GM21515 (cell line): ENCODE measurements around the gene NCOA6.
"Not testable (repeated sequence)": the region's sequence is repeated elsewhere in the genome, so short reads cannot be mapped to it uniquely, and the experiment has no call there.

Experiments
- ATAC-seq: cut with Tn5 transposase; IDR thresholded peaks from one replicate; pipeline ENCODE4 v1.9.1; 2021; ENCODE audit not compliant: unreplicated experiment

The NCOA6 gene

DNA sequence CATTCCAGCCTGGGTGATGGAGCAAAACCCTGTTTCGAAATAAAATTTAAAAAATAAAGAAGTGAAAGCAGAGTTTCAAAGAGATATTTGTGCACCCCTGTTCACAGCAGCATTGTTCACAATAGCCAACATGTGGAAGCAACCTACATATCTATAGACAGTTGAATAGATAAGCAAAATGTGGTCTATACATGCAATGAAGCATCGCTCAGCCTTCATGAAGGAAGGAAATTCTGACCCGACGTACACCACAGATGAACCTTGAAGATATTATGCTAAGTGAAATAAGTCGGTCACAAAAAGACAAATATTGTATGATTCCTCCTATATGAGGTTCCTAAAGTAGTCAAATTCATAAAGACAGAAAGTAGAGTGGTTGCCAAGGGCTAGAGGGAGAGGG is 6.5 kb upstream of the NCOA6 start:
- no peak for ATAC-seq

DNA sequence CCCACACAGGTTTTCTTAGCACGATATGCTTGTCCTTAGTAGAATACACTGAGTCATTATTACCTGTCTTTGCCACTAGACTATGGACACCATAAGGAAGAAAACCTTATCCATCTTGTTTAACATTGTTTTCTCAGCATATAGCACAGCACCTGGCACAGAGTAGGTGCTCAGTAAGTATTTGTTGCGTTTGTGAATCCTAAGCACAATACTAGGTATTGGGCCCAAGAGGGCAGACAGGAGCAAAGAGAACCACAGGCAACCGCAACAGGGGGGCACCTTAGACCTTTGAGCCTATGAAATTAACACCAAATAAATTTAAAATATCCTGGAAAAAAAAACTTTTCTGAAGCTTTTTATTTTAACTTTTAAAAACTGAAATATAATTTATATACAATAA is 3.7 kb upstream of the NCOA6 start:
- ATAC-seq = no peak

DNA sequence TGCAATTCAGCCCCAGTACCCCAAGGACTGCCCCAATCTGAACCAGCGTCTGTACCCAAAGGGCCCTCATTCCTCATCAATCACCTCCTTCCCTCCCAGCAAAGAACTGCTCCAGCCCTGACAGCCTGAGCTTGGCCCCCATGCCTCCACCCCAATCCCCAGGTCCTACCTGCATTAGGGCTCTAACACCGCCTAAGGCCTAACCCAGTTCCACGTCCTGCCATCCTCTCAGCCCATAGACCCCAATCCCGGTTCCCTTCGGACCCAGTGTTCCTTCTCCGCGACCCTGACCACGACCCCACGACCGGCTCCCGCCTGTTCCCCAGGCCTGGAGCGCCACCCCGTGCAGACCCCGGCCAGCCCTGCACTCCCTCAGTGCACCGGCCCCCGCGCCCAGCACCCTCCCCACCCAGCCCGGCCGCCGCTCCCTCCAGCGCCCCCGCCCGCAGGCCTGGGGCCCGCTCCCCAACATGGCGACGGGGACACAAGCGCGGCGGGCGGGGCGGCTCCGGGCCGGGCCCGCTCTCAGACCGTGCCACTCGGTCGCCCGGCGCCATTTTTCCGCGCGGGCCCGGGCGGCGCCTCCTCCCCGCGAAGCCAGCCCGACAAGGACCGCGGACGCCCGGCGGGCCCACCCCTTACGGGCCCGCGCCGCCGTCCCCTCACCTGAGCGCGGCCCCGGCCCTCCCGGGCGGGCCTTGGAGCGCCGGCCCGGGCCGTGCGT is 483 bp downstream of the NCOA6 start:
- ATAC-seq = peak; percentile 67

DNA sequence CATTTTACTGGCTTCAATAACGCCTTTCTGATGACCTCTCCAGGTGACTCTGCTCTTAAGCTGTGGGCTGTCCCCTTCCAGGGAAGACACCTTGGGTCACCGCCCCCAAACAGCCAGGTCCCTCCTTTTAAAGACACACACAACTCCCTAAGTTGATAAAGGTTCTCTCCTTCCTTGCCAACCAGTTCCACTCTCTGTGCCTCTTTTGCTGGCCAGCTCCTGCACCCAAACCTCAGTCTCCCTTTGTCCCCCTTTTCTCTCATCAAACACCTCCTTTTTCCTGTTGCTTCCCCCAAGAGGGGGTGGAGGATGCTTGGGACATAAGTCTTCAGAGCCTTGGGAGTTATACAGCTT is 1.0 kb downstream of the NCOA6 start:
- peak; percentile 59 for ATAC-seq

DNA sequence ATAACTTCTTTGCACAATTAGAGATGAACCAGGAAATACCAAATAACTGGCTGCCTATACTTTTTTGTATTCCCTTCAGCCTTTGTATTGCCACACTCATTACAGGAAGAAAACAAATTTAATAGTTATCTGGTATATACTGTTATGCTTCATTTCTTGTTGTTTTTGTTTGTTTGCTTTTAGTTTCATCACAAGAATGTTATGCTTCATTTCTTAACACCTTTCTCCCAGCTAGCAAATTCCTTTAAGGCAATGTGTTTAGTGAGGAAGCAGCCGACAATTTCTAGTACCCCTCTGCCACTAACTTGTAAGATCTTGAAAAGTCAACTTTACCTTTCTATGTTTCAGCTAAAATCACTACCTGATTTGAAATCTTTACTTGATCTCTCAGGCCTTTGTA is 1.4 kb downstream of the NCOA6 start:
- no peak for ATAC-seq

DNA sequence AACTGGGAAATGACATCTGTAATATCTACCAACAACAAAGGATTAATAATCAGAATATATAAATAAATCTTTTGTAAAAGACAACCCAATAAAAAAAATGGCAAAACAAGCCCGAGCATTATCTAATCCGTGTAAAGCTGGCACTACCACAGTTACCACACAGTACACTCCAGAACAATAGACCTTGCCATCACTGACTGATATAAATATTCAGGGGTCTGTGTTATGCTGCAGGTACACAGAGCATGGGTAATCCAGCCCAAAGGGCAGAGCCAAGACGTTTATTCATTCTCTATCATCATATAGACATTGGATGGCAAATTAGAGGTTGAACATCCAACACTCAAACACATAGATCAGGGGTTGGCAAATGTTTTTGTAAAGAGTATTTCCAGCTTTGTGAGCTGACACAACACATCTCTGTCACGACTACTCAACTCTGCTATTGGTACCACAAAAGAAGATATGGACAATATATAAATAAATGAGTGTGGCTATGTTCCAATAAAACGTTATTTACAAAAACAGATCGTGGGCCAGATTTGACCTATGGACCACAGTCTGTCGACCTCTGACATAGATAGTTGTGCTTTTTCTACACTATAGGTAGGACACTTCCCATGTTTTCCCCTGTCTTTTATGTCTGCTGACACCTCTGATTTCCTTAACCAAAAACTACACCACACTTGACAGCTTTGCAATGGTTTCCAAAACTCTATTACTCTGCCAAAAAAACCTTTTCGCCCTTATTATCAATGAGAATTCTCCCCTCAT is 4.5 kb downstream of the NCOA6 start:
- ATAC-seq = no peak

DNA sequence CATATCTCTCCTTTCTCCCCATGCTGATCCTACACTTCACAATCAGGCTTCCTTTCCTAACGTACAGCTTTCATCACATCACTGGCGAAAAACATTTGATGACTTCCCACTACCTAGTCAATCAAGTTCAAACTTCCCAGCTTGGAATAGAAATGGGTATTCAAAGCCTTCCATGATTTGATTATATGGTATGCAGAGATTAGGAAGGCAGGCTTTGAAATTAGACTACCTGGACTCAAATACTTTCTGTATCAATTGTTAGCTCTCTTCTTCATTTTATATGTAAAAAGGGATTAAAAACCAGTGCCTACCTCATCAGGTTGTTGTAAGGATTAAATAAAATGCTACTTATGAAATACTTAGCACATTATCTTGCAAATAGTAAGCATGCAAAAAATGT is 7.7 kb downstream of the NCOA6 start:
- no peak for ATAC-seq

DNA sequence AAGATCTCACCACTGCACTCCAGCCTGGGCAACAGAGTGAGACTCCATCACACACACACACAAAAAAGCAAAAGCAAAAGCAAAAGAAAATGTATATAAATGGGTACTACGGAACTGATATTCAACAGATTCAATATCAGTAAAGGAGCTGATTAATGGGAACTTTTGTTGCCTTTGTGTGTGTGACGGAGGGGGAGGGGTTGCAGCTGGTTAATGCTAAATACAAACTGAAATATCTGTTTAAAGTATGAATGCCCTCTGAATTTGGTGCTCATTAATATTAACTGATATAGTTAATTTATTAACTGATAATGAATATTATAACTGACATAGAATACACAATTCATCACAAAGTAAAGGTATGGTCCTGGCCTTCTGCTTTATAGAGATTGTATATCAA is 8.4 kb downstream of the NCOA6 start:
- no peak for ATAC-seq

DNA sequence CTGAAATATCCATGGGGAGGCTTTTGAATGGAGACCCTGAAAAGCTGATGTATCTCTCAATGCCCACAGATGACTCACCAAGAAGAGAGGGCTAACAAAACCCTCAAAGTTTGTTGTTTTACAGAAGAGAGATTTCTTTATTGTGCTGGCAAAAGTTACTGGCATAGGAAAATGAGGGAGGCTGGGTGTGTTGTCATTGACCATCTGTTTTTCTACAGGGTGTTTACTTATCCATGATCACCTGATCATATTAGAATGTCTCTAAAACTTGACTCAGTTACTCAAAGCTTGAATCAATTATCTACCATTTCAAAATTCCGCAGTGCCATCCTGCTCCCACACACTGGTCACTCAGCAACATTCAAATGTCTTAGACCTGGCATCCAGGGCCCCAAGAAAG is 9.8 kb downstream of the NCOA6 start:
- no peak for ATAC-seq

DNA sequence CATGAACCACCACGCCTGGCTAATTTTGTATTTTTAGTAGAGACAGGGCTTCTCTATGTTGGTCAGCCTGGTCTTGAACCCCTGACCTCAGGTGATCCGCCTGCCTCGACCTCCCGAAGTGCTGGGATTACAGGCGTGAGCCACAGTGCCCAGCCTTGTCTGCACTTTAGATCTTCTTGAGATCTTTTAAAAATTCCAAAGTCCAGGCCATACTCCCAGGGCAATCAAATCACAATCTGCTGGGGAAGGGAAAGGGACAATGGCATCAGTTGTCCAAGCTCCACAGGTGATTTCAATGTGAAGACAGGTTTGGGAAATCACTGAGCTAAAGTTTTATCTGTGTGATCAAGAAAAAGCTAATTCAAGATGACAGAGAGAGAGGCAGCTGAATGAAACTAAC is 16.9 kb downstream of the NCOA6 start:
- ATAC-seq = no peak

DNA sequence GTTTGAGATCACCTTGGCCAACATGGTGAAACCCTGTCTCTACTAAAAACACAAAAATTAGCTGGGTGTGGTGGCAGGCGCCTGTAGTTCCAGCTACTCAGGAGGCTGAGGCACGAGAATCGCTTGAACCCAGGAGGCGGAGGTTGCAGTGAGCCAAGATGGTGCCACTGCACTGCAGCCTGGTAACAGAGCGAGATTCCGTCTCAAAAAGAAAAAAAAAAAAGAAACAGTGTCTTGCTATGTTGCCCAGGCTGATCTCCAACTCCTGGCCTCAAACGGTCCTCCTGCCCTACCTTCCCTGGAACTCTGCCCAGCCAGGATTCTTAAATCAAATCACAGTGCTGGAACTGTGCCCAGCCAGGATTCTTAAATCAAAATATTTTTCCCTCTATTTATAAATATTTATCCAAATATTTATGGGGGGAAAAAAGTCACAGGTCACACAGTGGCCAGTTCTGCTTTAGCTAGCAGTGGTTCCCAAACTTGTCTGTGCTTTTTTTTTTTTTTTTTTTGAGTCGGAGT is 17.4 kb downstream of the NCOA6 start:
- not testable (repeated sequence) for ATAC-seq

DNA sequence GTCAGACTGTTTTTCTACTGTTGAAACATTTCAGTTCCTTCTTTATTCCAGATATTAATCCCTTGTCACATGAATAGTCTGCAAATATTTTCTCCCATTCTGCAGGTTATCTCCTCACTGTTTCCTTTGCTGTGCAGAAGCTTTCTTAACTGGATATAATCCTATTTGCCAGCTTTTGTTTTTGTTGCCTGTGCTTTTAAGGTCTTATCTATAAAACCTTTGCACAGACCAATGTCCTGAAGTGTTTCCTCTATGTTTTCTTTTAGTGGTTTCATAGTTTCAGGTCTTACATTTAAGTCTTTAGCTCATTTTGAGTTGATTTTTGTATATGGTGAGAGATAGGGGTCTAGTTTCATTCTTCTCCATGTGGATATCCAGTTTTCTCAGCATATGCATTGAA is 19.2 kb downstream of the NCOA6 start:
- ATAC-seq = no peak

DNA sequence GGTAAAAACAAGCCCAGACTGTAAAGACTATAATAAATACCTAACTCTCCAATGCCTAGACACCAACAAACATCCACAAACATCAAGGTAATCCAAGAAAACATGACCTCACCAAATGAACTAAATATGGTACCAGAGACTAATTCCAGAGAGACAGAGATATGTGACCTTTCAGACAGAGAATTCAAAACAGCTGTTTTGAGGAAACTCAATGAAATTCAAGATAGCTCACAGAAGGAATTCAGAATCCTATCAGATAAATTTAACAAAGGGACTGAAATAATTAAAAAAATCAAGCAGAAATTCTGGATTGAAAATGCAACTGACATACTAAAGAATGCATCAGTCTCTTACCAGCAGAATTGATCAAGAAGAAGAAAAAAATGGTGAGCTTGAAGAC is 26.6 kb downstream of the NCOA6 start:
- ATAC-seq = no peak

DNA sequence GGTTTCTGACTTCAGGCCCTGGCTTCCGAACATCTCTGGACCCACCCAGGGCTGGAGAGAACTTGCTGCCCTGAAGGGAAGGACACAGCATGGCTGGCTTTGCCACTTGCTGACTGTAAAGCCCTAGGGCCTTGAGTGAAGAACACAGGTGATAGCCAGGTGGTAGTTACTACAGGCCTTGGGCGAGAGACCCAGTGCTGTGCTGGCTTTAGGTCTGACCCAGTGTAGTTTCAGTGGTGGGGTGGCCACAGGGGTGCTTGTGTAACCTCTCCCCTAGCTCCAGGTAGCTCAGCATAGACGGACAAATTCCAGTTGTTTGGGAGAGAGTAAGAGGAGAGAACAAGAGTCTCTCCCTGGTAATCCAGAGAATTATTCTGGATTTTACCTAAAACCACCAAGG is 27.1 kb downstream of the NCOA6 start:
- no peak for ATAC-seq

DNA sequence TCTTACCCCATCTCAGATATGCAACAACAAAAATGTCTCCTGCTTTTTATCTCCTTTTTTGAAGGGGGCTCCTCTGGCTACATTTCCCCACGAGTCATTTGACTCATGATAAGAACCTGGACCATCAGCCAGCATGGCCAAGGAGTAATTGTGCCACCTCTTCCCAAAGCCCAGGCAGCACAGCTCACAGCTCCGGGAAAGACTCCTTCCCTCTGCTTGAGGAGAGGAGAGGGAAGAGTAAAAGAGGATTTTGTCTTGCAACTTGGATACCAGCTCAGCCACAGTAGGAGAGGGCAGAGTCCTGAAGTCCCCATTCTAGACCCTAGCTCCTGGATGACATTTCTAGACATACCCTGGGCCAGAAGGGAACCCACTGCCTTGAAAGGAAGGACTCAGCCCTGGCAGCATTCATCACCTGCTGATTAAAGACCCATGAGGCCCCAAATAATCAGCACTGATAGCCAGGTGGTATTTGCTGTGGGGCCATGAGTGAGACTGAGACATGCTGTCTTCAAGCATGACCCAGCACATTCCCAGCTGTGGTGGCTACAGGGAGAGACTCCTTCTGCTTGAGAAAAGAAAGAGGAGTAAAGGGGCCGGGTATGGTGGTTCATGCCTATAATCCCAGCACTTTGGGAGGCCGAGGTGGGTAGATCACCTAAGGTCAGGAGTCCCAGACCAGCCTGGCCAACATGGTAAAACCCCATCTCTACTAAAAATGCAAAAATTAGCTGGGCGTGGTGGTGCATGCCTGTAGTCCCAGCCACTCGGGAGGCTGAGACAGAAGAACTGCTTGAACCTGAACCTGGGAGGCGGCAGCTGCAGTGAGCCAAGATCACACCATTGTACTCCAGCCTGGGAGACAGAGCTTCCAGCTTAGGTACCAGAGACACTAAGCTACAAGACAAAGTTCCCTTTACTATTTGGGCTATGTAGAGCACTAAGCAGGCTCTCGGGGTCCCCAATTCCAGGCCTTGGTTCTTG is 28.1 kb downstream of the NCOA6 start:
- no peak for ATAC-seq

DNA sequence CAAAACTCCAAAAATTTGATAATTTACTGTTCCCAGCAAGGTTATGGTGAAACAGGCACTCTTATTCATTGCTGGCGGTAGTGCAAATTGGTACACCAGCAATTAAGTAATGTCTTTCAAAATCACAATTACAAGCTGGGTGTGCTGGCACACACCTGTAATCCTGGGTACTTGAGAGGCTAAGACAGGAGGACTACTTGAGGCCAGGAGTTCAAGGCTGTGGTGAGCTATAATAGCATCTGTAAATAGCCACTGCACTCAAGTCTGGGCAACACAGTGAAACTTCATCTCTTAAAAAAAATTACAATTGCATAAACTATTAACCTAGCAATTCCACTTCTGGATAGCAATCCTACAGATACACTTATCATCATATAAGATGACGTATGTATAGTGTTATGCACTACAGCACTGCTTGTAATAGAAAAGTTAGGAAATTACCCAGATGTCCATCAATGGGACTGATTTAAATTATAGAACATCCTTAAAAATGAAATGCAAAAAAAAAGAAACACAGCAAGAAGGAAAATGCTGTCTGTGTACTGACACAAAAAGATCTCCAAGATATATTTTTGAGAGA is 31.4 kb downstream of the NCOA6 start:
- no peak for ATAC-seq

DNA sequence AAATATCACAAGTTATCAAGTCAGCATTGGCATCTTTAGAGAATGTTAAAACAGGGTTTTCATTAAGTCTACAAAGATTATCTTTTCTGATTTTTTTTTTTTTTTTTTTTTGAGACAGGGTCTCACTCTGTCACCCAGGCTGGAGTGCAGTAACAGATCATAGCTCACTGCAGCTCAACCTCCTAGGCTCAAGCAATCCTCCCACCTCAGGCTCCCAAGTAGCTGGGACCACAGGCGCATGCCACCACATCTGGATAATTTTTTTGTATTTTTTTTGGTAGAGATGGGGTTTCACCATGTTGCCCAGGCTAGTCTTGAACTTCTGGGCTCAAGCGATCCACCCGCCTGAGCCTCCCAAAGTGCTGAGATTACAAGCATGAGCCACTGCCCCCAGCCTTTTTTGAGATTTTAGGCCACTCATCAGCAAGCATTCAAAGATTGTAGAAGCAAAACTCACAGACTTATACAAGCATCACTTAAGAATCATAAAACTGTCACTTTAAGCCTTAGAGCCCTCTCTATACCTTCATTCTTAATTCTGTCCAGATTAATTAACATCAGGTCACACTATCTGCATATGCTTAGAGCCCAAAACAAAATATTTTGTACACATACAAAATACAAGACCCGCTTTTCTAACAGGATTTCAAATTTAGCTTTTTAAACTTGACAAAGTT is 32.6 kb downstream of the NCOA6 start:
- ATAC-seq = no peak

DNA sequence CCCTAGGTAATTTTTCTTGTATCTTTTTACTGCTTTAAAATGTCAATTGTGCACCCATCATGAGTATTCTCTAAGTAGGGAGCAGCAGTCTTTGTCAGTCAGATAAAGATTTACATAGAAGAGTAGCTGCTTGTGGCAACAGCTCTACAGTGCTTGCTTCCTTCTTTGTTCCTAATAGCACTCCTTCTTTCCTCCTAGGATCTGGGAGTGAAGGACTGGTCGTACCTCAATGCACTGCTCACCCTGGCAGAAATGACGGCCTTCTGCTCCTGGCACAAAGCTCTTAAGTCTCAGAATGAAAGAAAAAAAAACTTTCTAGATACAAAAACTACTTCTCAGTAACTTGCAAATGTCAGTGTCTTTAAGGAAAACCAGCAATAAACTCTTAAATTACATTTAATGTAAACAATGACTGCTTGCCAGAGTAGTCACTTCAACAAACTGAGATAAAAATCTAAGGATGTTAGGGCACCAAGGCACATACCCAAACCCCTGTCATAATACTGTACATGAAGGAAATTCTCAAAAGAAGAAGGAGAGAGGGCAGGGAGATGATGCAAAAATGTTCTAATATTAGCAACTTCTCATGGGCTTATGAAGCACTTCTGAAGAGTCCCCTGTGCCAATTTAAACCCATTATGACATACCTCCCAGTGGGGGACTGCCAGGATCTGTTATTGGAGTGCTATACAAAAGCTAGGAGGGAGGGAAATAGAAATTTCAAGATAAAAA is 34.0 kb downstream of the NCOA6 start:
- no peak for ATAC-seq

DNA sequence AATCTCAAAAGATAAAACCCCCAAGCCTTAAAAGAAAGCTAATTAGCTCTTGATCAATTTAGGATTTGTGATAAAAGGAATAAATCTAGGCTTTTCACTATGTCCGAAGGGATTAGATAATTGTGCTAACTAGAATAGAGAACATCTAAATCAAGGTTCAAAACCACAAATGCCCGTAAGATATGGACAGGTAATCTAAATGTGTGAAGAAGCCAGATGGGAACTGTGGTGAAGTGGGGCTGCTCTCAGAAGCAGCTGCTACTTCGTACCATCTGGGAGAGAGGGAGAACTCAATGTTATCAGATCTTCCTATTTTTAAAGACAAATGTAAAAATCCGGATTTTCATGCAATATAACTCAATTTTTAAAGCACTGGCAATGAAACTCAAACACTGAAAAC is 44.2 kb downstream of the NCOA6 start:
- ATAC-seq = no peak

DNA sequence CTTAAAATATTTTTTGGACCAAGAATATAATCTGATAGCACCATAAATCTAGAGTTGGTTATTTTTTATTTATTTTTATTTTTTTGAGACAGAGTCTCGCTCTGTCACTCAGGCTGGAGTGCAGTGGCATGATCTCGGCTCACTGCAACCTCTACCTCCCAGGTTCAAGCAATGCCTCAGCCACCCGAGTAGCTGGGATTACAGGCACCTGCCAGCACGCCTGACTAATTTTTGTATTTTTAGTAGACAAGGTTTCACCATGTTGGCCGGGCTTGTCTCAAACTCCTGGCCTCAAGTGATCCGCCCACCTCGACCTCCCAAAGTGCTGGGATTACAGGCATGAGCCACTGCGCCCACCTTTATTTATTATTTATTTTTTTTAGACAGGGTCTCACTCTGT is 45.2 kb downstream of the NCOA6 start:
- ATAC-seq = not testable (repeated sequence)
